ENCODE results near the gene RICTOR.
A peak's percentile ranks its signal among the peaks of the same experiment; 100 is the strongest.

The RICTOR gene

GRCh38 chr5:39093352-39093751, 19.2 kb upstream of the RICTOR start:
- H3K4me3 ChIP-seq (ENCODE audit: low read depth, low read length), result no peak overlapping the region

GRCh38 chr5:39092581-39093351, 18.6 kb upstream of the RICTOR start:
- H3K4me3 ChIP-seq (ENCODE audit: low read depth, low read length), result no peak overlapping the region

GRCh38 chr5:39091940-39092580, 17.9 kb upstream of the RICTOR start:
- no peak overlapping the region for H3K4me3 ChIP-seq (ENCODE audit: low read depth, low read length)

- H3K4me3 ChIP-seq (ENCODE audit: low read depth, low read length), result no peak overlapping the region
Observed at GRCh38 chr5:39083968-39084367, 9.8 kb upstream of the RICTOR start.

- H3K4me3 ChIP-seq (ENCODE audit: low read depth, low read length), result no peak overlapping the region
Observed at GRCh38 chr5:39082995-39083394, 8.8 kb upstream of the RICTOR start.

- H3K4me3 ChIP-seq (ENCODE audit: low read depth, low read length), result no peak overlapping the region
Observed at GRCh38 chr5:39080597-39081204, 6.5 kb upstream of the RICTOR start.

GRCh38 chr5:39080168-39080567, 6.0 kb upstream of the RICTOR start:
- H3K4me3 ChIP-seq (ENCODE audit: low read depth, low read length), result no peak overlapping the region

GRCh38 chr5:39079147-39079546, 4.9 kb upstream of the RICTOR start:
- H3K4me3 ChIP-seq (ENCODE audit: low read depth, low read length), result no peak overlapping the region

- no peak overlapping the region for H3K4me3 ChIP-seq (ENCODE audit: low read depth, low read length)
Observed at GRCh38 chr5:39076757-39077728, 2.8 kb upstream of the RICTOR start.

GRCh38 chr5:39076101-39076756, 2.0 kb upstream of the RICTOR start:
- no peak overlapping the region for H3K4me3 ChIP-seq (ENCODE audit: low read depth, low read length)

- peak overlapping the region; percentile 89 for H3K4me3 ChIP-seq (ENCODE audit: low read depth, low read length)
Observed at GRCh38 chr5:39073767-39074016, 507 bp downstream of the RICTOR start.

GRCh38 chr5:39072925-39073766, 1.1 kb downstream of the RICTOR start:
- peak overlapping the region; percentile 89 for H3K4me3 ChIP-seq (ENCODE audit: low read depth, low read length)

GRCh38 chr5:39068099-39068498, 6.1 kb downstream of the RICTOR start:
- H3K4me3 ChIP-seq (ENCODE audit: low read depth, low read length), result no peak overlapping the region

GRCh38 chr5:39064450-39064849, 9.7 kb downstream of the RICTOR start:
- H3K4me3 ChIP-seq (ENCODE audit: low read depth, low read length), result no peak overlapping the region

GRCh38 chr5:39063037-39063436, 11.2 kb downstream of the RICTOR start:
- no peak overlapping the region for H3K4me3 ChIP-seq (ENCODE audit: low read depth, low read length)

- H3K4me3 ChIP-seq (ENCODE audit: low read depth, low read length), result no peak overlapping the region
Observed at GRCh38 chr5:39062530-39062929, 11.7 kb downstream of the RICTOR start.

- no peak overlapping the region for H3K4me3 ChIP-seq (ENCODE audit: low read depth, low read length)
Observed at GRCh38 chr5:39062104-39062503, 12.1 kb downstream of the RICTOR start.

GRCh38 chr5:39059064-39059463, 15.1 kb downstream of the RICTOR start:
- H3K4me3 ChIP-seq (ENCODE audit: low read depth, low read length), result no peak overlapping the region

- H3K4me3 ChIP-seq (ENCODE audit: low read depth, low read length), result no peak overlapping the region
Observed at GRCh38 chr5:39058178-39058921, 15.8 kb downstream of the RICTOR start.
